Thyroid gland (tissue), 4 donors: ENCODE measurements around the gene ANKZF1.
A peak's percentile ranks its signal among the peaks of the same experiment; 100 is the strongest.

Experiments used
- POLR2A ChIP-seq, 2 donors: fragments of 450-650 bp; IDR thresholded peaks; one replicate each; pipeline ENCODE4 v1.6.1; 2017; ENCODE audit warnings: antibody characterized with exemption in 2 of 2, mild to moderate bottlenecking in 2 of 2, moderate library complexity in 1 of 2
- TF ChIP-seq, protein P1 (sequence below), 6 experiments: fragments of 200-600 bp in 3 of 6; fragments of 450-650 bp in 3 of 6; sonication (generic) in 3 of 6; IDR thresholded peaks; one replicate each; pipeline ENCODE4 v1.5.1; 2016 to 2019; ENCODE audit warnings: antibody characterized with exemption in 6 of 6, mild to moderate bottlenecking in 2 of 6, inconsistent platforms in 1 of 6, moderate library complexity in 1 of 6

DNA sequence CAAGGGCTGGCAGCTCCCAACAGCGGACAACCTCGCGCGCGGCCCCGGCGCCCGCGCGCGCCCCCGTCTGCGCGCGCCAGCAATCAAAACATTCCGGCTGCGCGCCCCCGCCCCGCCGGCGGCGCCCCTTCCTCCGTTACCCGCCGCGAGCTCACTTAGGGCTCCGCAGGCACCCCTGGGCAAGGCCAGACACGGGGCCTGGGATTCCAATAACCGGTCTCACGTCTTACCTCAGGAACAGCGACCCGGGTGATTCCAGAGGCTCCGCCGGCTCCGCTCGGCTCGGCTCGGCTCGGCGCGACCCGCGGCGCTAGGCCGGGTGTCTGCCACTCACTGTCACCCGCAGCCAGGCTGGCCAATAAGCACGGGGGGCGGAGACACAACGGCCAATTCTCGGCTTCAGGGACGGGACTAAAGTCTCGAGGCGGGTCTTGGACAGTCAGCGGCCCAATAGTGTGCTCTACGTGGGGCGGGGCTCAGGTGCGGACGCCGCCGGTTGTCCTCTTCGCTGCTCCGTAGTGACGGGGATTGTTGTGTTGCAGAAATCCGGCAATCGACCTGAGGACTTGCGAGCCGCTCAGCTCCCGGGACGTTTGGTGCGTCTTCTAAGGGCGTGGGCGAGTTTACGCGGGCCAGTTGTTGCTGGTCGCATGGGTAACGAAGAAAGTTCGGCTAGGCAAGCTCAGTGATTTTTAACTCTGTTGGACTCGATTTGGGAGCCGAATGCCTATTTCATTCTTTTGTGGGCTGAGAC is at the start of gene ANKZF1, which contains the start of gene ATG9A:
- TF ChIP-seq, protein P1, sequence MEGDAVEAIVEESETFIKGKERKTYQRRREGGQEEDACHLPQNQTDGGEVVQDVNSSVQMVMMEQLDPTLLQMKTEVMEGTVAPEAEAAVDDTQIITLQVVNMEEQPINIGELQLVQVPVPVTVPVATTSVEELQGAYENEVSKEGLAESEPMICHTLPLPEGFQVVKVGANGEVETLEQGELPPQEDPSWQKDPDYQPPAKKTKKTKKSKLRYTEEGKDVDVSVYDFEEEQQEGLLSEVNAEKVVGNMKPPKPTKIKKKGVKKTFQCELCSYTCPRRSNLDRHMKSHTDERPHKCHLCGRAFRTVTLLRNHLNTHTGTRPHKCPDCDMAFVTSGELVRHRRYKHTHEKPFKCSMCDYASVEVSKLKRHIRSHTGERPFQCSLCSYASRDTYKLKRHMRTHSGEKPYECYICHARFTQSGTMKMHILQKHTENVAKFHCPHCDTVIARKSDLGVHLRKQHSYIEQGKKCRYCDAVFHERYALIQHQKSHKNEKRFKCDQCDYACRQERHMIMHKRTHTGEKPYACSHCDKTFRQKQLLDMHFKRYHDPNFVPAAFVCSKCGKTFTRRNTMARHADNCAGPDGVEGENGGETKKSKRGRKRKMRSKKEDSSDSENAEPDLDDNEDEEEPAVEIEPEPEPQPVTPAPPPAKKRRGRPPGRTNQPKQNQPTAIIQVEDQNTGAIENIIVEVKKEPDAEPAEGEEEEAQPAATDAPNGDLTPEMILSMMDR (IDR thresholded peaks at IDR 0.05) = peak in 1 of 6 experiments; percentile 11
- peak; percentile 58 to 91 for TF ChIP-seq POLR2A (IDR thresholded peaks at IDR 0.05)
